ENCODE data around the gene MSRB1. TPM values are rescaled to one million over a fixed set of nuclear protein-coding genes. Genes with fewer than 3 reads are reported as not detected.

The MSRB1 gene
- total and polyA plus RNA-seq, 2 of the 8 experiments (the other 6 are each of a cell fraction or from before 2014, with no cell fraction given), result 28.2 to 51.4 TPM

DNA sequence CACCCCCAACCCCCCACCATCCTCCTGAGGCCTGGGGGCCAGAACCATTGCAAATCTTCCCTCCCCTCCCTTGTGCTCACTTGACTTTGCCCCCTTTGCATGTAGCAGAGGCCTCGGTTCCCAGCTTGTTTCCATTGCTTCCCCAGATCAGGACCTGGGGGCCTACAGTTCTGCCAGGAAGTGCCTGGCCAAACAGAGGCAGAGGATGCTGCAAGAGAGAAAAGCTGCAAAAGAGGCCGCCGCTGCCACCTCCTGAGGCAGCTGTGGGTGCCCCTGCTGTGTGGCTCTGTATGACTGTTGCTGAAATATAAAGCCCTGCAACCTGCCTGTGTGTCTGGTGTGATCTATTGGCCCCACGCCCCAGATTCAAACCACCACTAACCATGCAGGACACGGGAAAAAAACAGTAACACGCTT lies 18.7 kb upstream of the MSRB1 start:
- no peak overlapping the region; a peak in 2 of 7 replicates for H3K9ac ChIP-seq (replicated peaks in 1 of 4; ENCODE audit: extremely low read depth in 1 of 4, low read depth in 3 of 4, low read length in 3 of 4)
- CTCF ChIA-PET (ENCODE audit: partially characterized antibody), result interaction anchor here (0.9 to 1.2 kb wide), 2 partner anchors 16 to 69 kb away, joined by 3 to 4 read pairs; no protein-coding TSS in a partner anchor

More for the DNA sequence above, 18.7 kb upstream of the MSRB1 start:
- no peak overlapping the region for H2BK20ac ChIP-seq (ENCODE audit: low read length)
- 0 out of 2 replicates have a peak overlapping the region, but pooled peaks have one; percentile 30 for H3K27ac ChIP-seq (ENCODE audit: low read depth, low read length)
- H3K4me2 ChIP-seq (ENCODE audit: insufficient read depth in 1 of 2, low read depth in 2 of 2, low read length in 2 of 2), result peak overlapping the region in 1 of 2 experiments; percentile 99; a peak in 2 of 4 replicates
- POLR2A ChIA-PET (ENCODE audit: partially characterized antibody), result interaction anchor here (0.6 to 19.8 kb wide), 22 partner anchors 8 to 193 kb away, joined by 3 to 736 read pairs (median 6); partner anchors contain the start of genes EME2, FAHD1, GFER and HAGH
- no peak overlapping the region; the same call in 1 of the 2 replicates for H2BK5ac ChIP-seq (ENCODE audit: low read depth, low read length)
- H2BK15ac ChIP-seq (ENCODE audit: low read length), result no peak overlapping the region
- H2AK5ac ChIP-seq (ENCODE audit: low read depth, low read length), result no peak overlapping the region
- H3K23me2 ChIP-seq (ENCODE audit: low read depth, low read length), result peaks cover 19% of the 10 kb centered on the region
- H3K4me1 ChIP-seq (replicated peaks in 1 of 4; ENCODE audit: control insufficient read depth in 3 of 4, insufficient read depth in 4 of 4, low read length in 3 of 4), result peaks cover 0 to 22% (median 5%) of the 10 kb centered on the region in 4 experiments; a peak in 5 of 7 replicates
- H3K18ac ChIP-seq (ENCODE audit: extremely low read depth, low read length), result no peak overlapping the region
- H4K20me1 ChIP-seq (replicated peaks in 1 of 2; ENCODE audit: control insufficient read depth in 1 of 2, insufficient read depth in 2 of 2, low read length in 2 of 2), result peaks cover 12 to 17% of the 10 kb centered on the region in 2 experiments
- TF ChIP-seq POLR2A (IDR thresholded peaks at IDR 0.05; ENCODE audit: control extremely low read depth in 1 of 2, low read depth in 2 of 2, low read length in 2 of 2) (0 out of 3 replicates have a peak, but pooled peaks of 1 of the 2 experiments have one; percentile 2), CHD2 (IDR thresholded peaks at IDR 0.05; ENCODE audit: low read length) (0 out of 2 replicates have a peak, but pooled peaks have one; percentile 1), RNF2 (IDR thresholded peaks at IDR 0.05; ENCODE audit: borderline replicate concordance, low read depth, low read length, missing control alignments, poor library complexity, severe bottlenecking) (no peak), POLR2AphosphoS5 (IDR thresholded peaks at IDR 0.05; ENCODE audit: low read depth, low read length) (peak; percentile 17), SIN3A (conservative IDR thresholded peaks at IDR 0.05 in 1 of 2, IDR thresholded peaks at IDR 0.05 in 1 of 2; ENCODE audit: low read depth in 1 of 2, low read length in 2 of 2) (0 out of 4 replicates have a peak, but pooled peaks of 1 of the 2 experiments have one; percentile 19), MAFK (IDR thresholded peaks at IDR 0.05; ENCODE audit: low read depth, low read length) (no peak)
- TF ChIP-seq, protein P1, sequence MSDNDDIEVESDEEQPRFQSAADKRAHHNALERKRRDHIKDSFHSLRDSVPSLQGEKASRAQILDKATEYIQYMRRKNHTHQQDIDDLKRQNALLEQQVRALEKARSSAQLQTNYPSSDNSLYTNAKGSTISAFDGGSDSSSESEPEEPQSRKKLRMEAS (IDR thresholded peaks at IDR 0.05), result no peak
- no peak overlapping the region for H2AFZ ChIP-seq (ENCODE audit: low read length)
- H3K4ac ChIP-seq (replicated peaks; ENCODE audit: insufficient read length, low read depth, low read length), result no peak overlapping the region
- H3K14ac ChIP-seq (ENCODE audit: insufficient read length), result no peak overlapping the region
- no peak overlapping the region for H4K5ac ChIP-seq (ENCODE audit: insufficient read length, low read depth, low read length)
- 69% methylated on average over 6 of the region's 6 CpGs; no CpG with 5 or more reads in 1 of the 2 experiments for WGBS, 2 experiments (ENCODE audit: extremely low coverage in 1 of 2, insufficient coverage in 1 of 2, insufficient read length in 1 of 2, insufficient replicate concordance in 2 of 2, low coverage in 1 of 2, low lambda C conversion rate in 2 of 2, missing lambda C conversion rate in 1 of 2)
- peaks cover 11% of the 10 kb centered on the region for H3K79me1 ChIP-seq (ENCODE audit: low read depth, low read length)
- H4K8ac ChIP-seq (ENCODE audit: extremely low read depth, insufficient read depth, low read length), result no peak overlapping the region
- H3K23ac ChIP-seq (ENCODE audit: insufficient read length), result no peak overlapping the region
- no peak overlapping the region for H3K56ac ChIP-seq (replicated peaks; ENCODE audit: insufficient read length, low read depth, low read length)
- peaks cover 10 to 38% of the 10 kb centered on the region in 2 experiments for H3K79me2 ChIP-seq (ENCODE audit: control insufficient read depth in 1 of 2, insufficient read depth in 2 of 2, low read length in 2 of 2)
- H4K91ac ChIP-seq (replicated peaks; ENCODE audit: insufficient read length, low read length), result no peak overlapping the region
- no peaks in the 10 kb centered on the region for H3K9me3 ChIP-seq (ENCODE audit: insufficient read depth in 2 of 2, low read depth in 1 of 2, low read length in 1 of 2)
- H3K27me3 ChIP-seq (replicated peaks in 1 of 4; ENCODE audit: control insufficient read depth in 3 of 4, extremely low read depth in 1 of 4, insufficient read depth in 3 of 4, low read length in 3 of 4), result peaks cover 0 to 2% (median 0%) of the 10 kb centered on the region in 4 experiments; a peak in 3 of 7 replicates
- H3K36me3 ChIP-seq (ENCODE audit: control insufficient read depth in 2 of 4, insufficient read depth in 4 of 4, low read length in 3 of 4), result peaks cover 17 to 34% (median 28%) of the 10 kb centered on the region in 4 experiments
- DNase-seq (ENCODE audit: low read depth in 1 of 2, low spot score in 2 of 2) (no peak), FAIRE-seq (no peak)
- H3K4me3 ChIP-seq (ENCODE audit: extremely low read depth in 1 of 4, insufficient read depth in 2 of 4, low read depth in 3 of 4, low read length in 4 of 4), result 0 out of 8 replicates have a peak overlapping the region, but pooled peaks of 1 of the 4 experiments have one; percentile 3
- H2BK120ac ChIP-seq (replicated peaks; ENCODE audit: low read depth, low read length), result no peak overlapping the region
- H2BK12ac ChIP-seq (ENCODE audit: low read depth, low read length), result no peak overlapping the region

Measured in H1 (cell line).